ENCODE data around the gene SIGLEC1. TPM values are rescaled to one million over a fixed set of nuclear protein-coding genes. Genes with fewer than 3 reads are reported as not detected.

SIGLEC1 gene
- total and polyA plus RNA-seq, 2 donors (not counting 3 experiments of a cell fraction or from before 2014, with no cell fraction given), result not detected

- no peak for TF ChIP-seq POLR2AphosphoS5 (IDR thresholded peaks at IDR 0.05; ENCODE audit: insufficient read depth, low read depth, low read length)
- TF ChIP-seq POLR2A (IDR thresholded peaks at IDR 0.05; ENCODE audit: low read depth, low read length), result no peak
- TF ChIP-seq FOS (IDR thresholded peaks at IDR 0.05; ENCODE audit: borderline replicate concordance, insufficient read depth, low read length), result no peak
- no peak for TF ChIP-seq MYC (IDR thresholded peaks at IDR 0.05; ENCODE audit: low read depth, low read length)
- no peak for TF ChIP-seq EZH2 (IDR thresholded peaks at IDR 0.05; ENCODE audit: borderline replicate concordance, low read depth, low read length, severe bottlenecking)
- no peak for TF ChIP-seq JUN (IDR thresholded peaks at IDR 0.05; ENCODE audit: borderline replicate concordance, insufficient read depth, insufficient read length, low read depth)
- TF ChIP-seq CTCF (IDR thresholded peaks at IDR 0.05; ENCODE audit: extremely low read depth in 1 of 2, insufficient read depth in 1 of 2, low read depth in 1 of 2, low read length in 2 of 2), result no peak
- no peak for TF ChIP-seq MAX (IDR thresholded peaks at IDR 0.05; ENCODE audit: insufficient read depth, insufficient read length)
- TF ChIP-seq GATA2 (IDR thresholded peaks at IDR 0.05; ENCODE audit: insufficient read depth, insufficient read length, low read depth, low read length), result no peak
- H3K27me3 ChIP-seq (ENCODE audit: control insufficient read depth in 2 of 2, insufficient read depth in 2 of 2, low read length in 2 of 2), result no peaks in the 10 kb centered on the region
- intact Hi-C loops (cut with micrococcal nuclease) (no loop called here), dilution Hi-C loops (cut with MboI; ENCODE audit: extremely low pct_ligation_motif_present, low sequenced_read_pairs) (no loop called here)
- no peaks in the 10 kb centered on the region for H3K79me2 ChIP-seq (ENCODE audit: control insufficient read depth, insufficient read depth, low read length)
- POLR2A ChIA-PET, result interaction anchor here (1.0 kb wide), 1 partner anchor 22 kb away, joined by 3 read pairs; the partner anchor contains the start of gene ADISSP
- H3K4me1 ChIP-seq (ENCODE audit: control insufficient read depth, extremely low read depth, insufficient read depth, low read length), result no peaks in the 10 kb centered on the region
- H4K20me1 ChIP-seq (replicated peaks; ENCODE audit: control insufficient read depth, extremely low read depth, insufficient read depth, low read length), result no peaks in the 10 kb centered on the region
- CTCF ChIA-PET, result interaction anchor here (1.0 to 2.9 kb wide), 5 partner anchors 12 to 69 kb away, joined by 3 to 16 read pairs (median 5); partner anchors contain the start of gene ADISSP
- H3K36me3 ChIP-seq (ENCODE audit: control insufficient read depth in 2 of 2, extremely low read depth in 1 of 2, insufficient read depth in 2 of 2, low read length in 2 of 2), result peaks cover 0 to 3% of the 10 kb centered on the region in 2 experiments
- H3K9me1 ChIP-seq (replicated peaks; ENCODE audit: control insufficient read depth, extremely low read depth, insufficient read depth, low read length), result no peaks in the 10 kb centered on the region
- no peak for FAIRE-seq
- no peak for DNase-seq (ENCODE audit: low read depth, low spot score)
- no peak overlapping the region for H3K9ac ChIP-seq (replicated peaks; ENCODE audit: extremely low read depth, insufficient read depth, low read length)
- H3K4me3 ChIP-seq (replicated peaks in 1 of 3; ENCODE audit: insufficient read depth in 1 of 3, low read depth in 1 of 3, low read length in 3 of 3), result no peak overlapping the region
- H3K9me3 ChIP-seq (replicated peaks; ENCODE audit: control insufficient read depth, insufficient read depth, low read length), result no peaks in the 10 kb centered on the region
- BruUV-seq (replicated peaks), result no TSS peak
- H3K4me2 ChIP-seq (ENCODE audit: insufficient read depth, low read length), result no peak overlapping the region
- H3K27ac ChIP-seq (ENCODE audit: insufficient read depth, low read depth, low read length), result no peak overlapping the region
- H2AFZ ChIP-seq (ENCODE audit: low read depth, low read length), result no peak overlapping the region
These were observed 33.3 kb upstream of the SIGLEC1 start for GRCh38 chr20:3745686-3746173.
